GM03348 (cell line): ENCODE measurements around the gene BRD2.
A peak's percentile ranks its signal among the peaks of the same experiment; 100 is the strongest.

Experiments used
- DNase-seq: peaks from one replicate; pipeline ENCODE4 v3.0.0; 2012; ENCODE audit warnings: low spot score

The BRD2 gene

GRCh38 chr6:32972353-32973143 lies 4.2 kb downstream of the BRD2 start:
- DNase-seq = no peak

GRCh38 chr6:32973144-32974015 lies 5.0 kb downstream of the BRD2 start:
- DNase-seq = no peak

- peak; percentile 72 for DNase-seq
These were observed 5.6 kb downstream of the BRD2 start for GRCh38 chr6:32974016-32974333.

- no peak for DNase-seq
These were observed 6.3 kb downstream of the BRD2 start for GRCh38 chr6:32974541-32975308.

GRCh38 chr6:32975886-32976285 lies 7.5 kb downstream of the BRD2 start:
- no peak for DNase-seq

GRCh38 chr6:32976334-32977069 lies 8.1 kb downstream of the BRD2 start:
- DNase-seq = no peak

- no peak for DNase-seq
These were observed 9.0 kb downstream of the BRD2 start for GRCh38 chr6:32977272-32977952.

- no peak for DNase-seq
These were observed 9.5 kb downstream of the BRD2 start for GRCh38 chr6:32977953-32978324.

GRCh38 chr6:32979720-32980487 lies 11.5 kb downstream of the BRD2 start:
- no peak for DNase-seq

GRCh38 chr6:32980488-32981038 lies 12.2 kb downstream of the BRD2 start:
- DNase-seq = no peak

GRCh38 chr6:32982084-32982701 lies 13.8 kb downstream of the BRD2 start:
- DNase-seq = no peak

GRCh38 chr6:32982702-32983492 lies 14.5 kb downstream of the BRD2 start:
- DNase-seq = no peak

- DNase-seq = no peak
These were observed 15.1 kb downstream of the BRD2 start for GRCh38 chr6:32983493-32983848.

GRCh38 chr6:32983964-32984621 lies 15.7 kb downstream of the BRD2 start:
- no peak for DNase-seq

- peak; percentile 83 for DNase-seq
These were observed 16.4 kb downstream of the BRD2 start for GRCh38 chr6:32984622-32985389.

GRCh38 chr6:32989368-32989767 lies 21.0 kb downstream of the BRD2 start:
- DNase-seq = no peak

GRCh38 chr6:32991972-32992371 lies 23.6 kb downstream of the BRD2 start:
- DNase-seq = no peak
